H9 (cell line): ENCODE data around the gene SUPT6H. TPM values are rescaled to one million over a fixed set of nuclear protein-coding genes. Genes with fewer than 3 reads are reported as not detected.

Experiments
- DNase-seq: peaks from one replicate; pipeline ENCODE4 v3.0.0-alpha.2; 2017
- H2AFZ ChIP-seq: one replicate; pipeline ENCODE4 v1.6.1; 2013; ENCODE audit warnings: mild to moderate bottlenecking, low read length, control low read depth, moderate library complexity
- H2AK5ac ChIP-seq: 2 replicates; pipeline ENCODE4 v1.6.1; 2013; ENCODE audit warnings: low read length, control low read depth, mixed read lengths; ENCODE audit not compliant: insufficient read length
- H2BK120ac ChIP-seq: one replicate; pipeline ENCODE4 v1.6.1; 2013; ENCODE audit warnings: low read depth, mild to moderate bottlenecking, low read length, control low read depth, inconsistent platforms; ENCODE audit not compliant: poor library complexity, severe bottlenecking
- H2BK12ac ChIP-seq: 2 replicates; pipeline ENCODE4 v1.6.1; 2013; ENCODE audit warnings: low read length, control low read depth, mixed read lengths, low read depth; ENCODE audit not compliant: insufficient read length
- H2BK15ac ChIP-seq: 2 replicates; pipeline ENCODE4 v1.6.1; 2013; ENCODE audit warnings: low read depth, low read length, control low read depth
- H2BK20ac ChIP-seq: one replicate; pipeline ENCODE4 v1.6.1; 2013; ENCODE audit warnings: low read depth, mild to moderate bottlenecking, low read length, control low read depth, inconsistent platforms; ENCODE audit not compliant: poor library complexity, severe bottlenecking
- H2BK5ac ChIP-seq: 2 replicates; pipeline ENCODE4 v1.6.1; 2013; ENCODE audit warnings: low read length, control low read depth, mixed read lengths; ENCODE audit not compliant: insufficient read length
- H3K14ac ChIP-seq: 2 replicates; pipeline ENCODE4 v1.6.1; 2013; ENCODE audit warnings: low read length, control low read depth; ENCODE audit not compliant: insufficient read depth
- H3K18ac ChIP-seq: 2 replicates; pipeline ENCODE4 v1.6.1; 2013; ENCODE audit warnings: low read depth, mild to moderate bottlenecking, mixed read lengths, low read length, control low read depth; ENCODE audit not compliant: insufficient read length
- H3K23ac ChIP-seq: 2 replicates; pipeline ENCODE4 v1.6.1; 2013; ENCODE audit warnings: low read length, control low read depth, mixed read lengths, low read depth; ENCODE audit not compliant: insufficient read length
- H3K23me2 ChIP-seq: 2 replicates; pipeline ENCODE4 v1.6.1; 2013; ENCODE audit warnings: low read depth, mild to moderate bottlenecking, mixed read lengths, low read length, control low read depth; ENCODE audit not compliant: insufficient read length, poor library complexity, severe bottlenecking
- H3K27ac ChIP-seq: 2 replicates; pipeline ENCODE4 v1.5.1; 2013; ENCODE audit warnings: low read length, control low read depth, mixed read lengths, low read depth; ENCODE audit not compliant: insufficient read length
- H3K27me3 ChIP-seq: 2 replicates; pipeline ENCODE4 v1.6.1; 2013; ENCODE audit warnings: low read length, control low read depth, inconsistent platforms; ENCODE audit not compliant: insufficient read depth
- H3K4ac ChIP-seq: 2 replicates; pipeline ENCODE4 v1.6.1; 2013; ENCODE audit warnings: low read depth, mild to moderate bottlenecking, control low read depth, inconsistent platforms, low read length, moderate library complexity
- H3K4me1 ChIP-seq: 2 replicates; pipeline ENCODE4 v1.6.1; 2013; ENCODE audit warnings: low read length, control low read depth, inconsistent platforms; ENCODE audit not compliant: insufficient read depth
- H3K4me2 ChIP-seq: 2 replicates; pipeline ENCODE4 v1.6.1; 2013; ENCODE audit warnings: low read length, control low read depth, mixed read lengths; ENCODE audit not compliant: insufficient read length, insufficient read depth
- H3K56ac ChIP-seq: 2 replicates; pipeline ENCODE4 v1.6.1; 2013; ENCODE audit warnings: low read depth, mild to moderate bottlenecking, mixed read lengths, low read length, control low read depth; ENCODE audit not compliant: insufficient read length
- H3K79me1 ChIP-seq: 2 replicates; pipeline ENCODE4 v1.6.1; 2013; ENCODE audit warnings: low read depth, mild to moderate bottlenecking, moderate library complexity, low read length, control low read depth, inconsistent platforms; ENCODE audit not compliant: insufficient read depth, poor library complexity, severe bottlenecking
- H3K79me2 ChIP-seq: 2 replicates; pipeline ENCODE4 v1.6.1; 2013; ENCODE audit warnings: low read length, control low read depth, inconsistent platforms; ENCODE audit not compliant: insufficient read depth
- H3K9ac ChIP-seq: 2 replicates; pipeline ENCODE4 v1.6.1; 2013; ENCODE audit warnings: low read length, control low read depth, mixed read lengths; ENCODE audit not compliant: insufficient read length; ENCODE audit errors: extremely low read depth
- H3K9me3 ChIP-seq: one replicate; pipeline ENCODE4 v1.6.1; 2013; ENCODE audit warnings: low read depth, low read length, inconsistent platforms; ENCODE audit not compliant: control insufficient read depth
- H3T11ph ChIP-seq: one replicate; pipeline ENCODE4 v1.6.1; 2013; ENCODE audit warnings: mild to moderate bottlenecking, low read length, control low read depth, inconsistent platforms
- H4K20me1 ChIP-seq: one replicate; pipeline ENCODE4 v1.6.1; 2013; ENCODE audit not compliant: control insufficient read depth, insufficient read length, insufficient read depth
- H4K5ac ChIP-seq: 2 replicates; pipeline ENCODE4 v1.6.1; 2013; ENCODE audit warnings: low read depth, mild to moderate bottlenecking, mixed read lengths, low read length, control low read depth; ENCODE audit not compliant: insufficient read length
- H4K8ac ChIP-seq: replicated peaks from 2 replicates; pipeline ENCODE4 v1.6.1; 2013; ENCODE audit warnings: low read length, control low read depth, mixed read lengths, low read depth; ENCODE audit not compliant: insufficient read length
- H4K91ac ChIP-seq: 2 replicates; pipeline ENCODE4 v1.6.1; 2013; ENCODE audit warnings: low read depth, mild to moderate bottlenecking, moderate library complexity, mixed read lengths, low read length, control low read depth; ENCODE audit not compliant: insufficient read length
- H3K27ac Mint-ChIP-seq, 3 experiments: 2 replicates in 2 of 3; 3 replicates in 1 of 3; pipeline ENCODE4 v1.8.0; 2020 to 2021; ENCODE audit warnings: mixed read lengths in 3 of 3, mild to moderate bottlenecking in 1 of 3, moderate library complexity in 1 of 3
- H3K27me3 Mint-ChIP-seq: 2 replicates; pipeline ENCODE4 v1.8.0; 2021; ENCODE audit warnings: low read depth, mild to moderate bottlenecking, moderate library complexity, mixed read lengths
- H3K36me3 Mint-ChIP-seq, 3 experiments: 2 replicates in 2 of 3; 3 replicates in 1 of 3; pipeline ENCODE4 v1.8.0; 2020 to 2021; ENCODE audit warnings: low read depth in 3 of 3, mixed read lengths in 3 of 3; ENCODE audit not compliant: insufficient read depth in 1 of 3
- H3K4me1 Mint-ChIP-seq, 2 experiments: 2 replicates each; pipeline ENCODE4 v1.8.0; 2020; ENCODE audit warnings: mixed read lengths in 2 of 2
- H3K4me3 Mint-ChIP-seq, 2 experiments: 2 replicates in 1 of 2; 3 replicates in 1 of 2; pipeline ENCODE4 v1.8.0; 2020 to 2021; ENCODE audit warnings: mild to moderate bottlenecking in 2 of 2, mixed read lengths in 2 of 2, moderate library complexity in 1 of 2
- H3K9me3 Mint-ChIP-seq, 2 experiments: 2 replicates in 1 of 2; 3 replicates in 1 of 2; pipeline ENCODE4 v1.8.0; 2020; ENCODE audit warnings: mild to moderate bottlenecking in 2 of 2, mixed read lengths in 2 of 2, moderate library complexity in 1 of 2
- WGBS: extraction: QIAGEN DNeasy Blood & Tissue Kit; methylation state at CpG from one replicate; pipeline ENCODE4 v1.1.7; 2013; ENCODE audit warnings: missing lambda C conversion rate, low lambda C conversion rate, mixed read lengths; ENCODE audit not compliant: insufficient read length; ENCODE audit errors: extremely low coverage; 5-methylcytosine and 5-hydroxymethylcytosine counted together
- total RNA-seq: library from RNA; stranded (reverse); gene quantifications from 2 replicates; pipeline ENCODE4 v1.2.1, GENCODE V29; 2021
- TF ChIP-seq, protein P1 (sequence below): fragments of 200-600 bp; sonication (generic); conservative IDR thresholded peaks from 3 replicates; pipeline ENCODE4 v1.8.0; 2021; ENCODE audit warnings: antibody characterized with exemption, mild to moderate bottlenecking

The SUPT6H gene
- total RNA-seq, 1 experiment from 2014 or later = 85.8 TPM

- H4K8ac ChIP-seq = no peak overlapping the region
- no peaks in the 10 kb centered on the region for H3K27me3 ChIP-seq
- H2BK20ac ChIP-seq = no peak overlapping the region
- no peak overlapping the region for H2BK5ac ChIP-seq
- no peak overlapping the region for H3K27ac ChIP-seq
- no peak overlapping the region for H3K4ac ChIP-seq
- DNase-seq = no peak
- Mint-ChIP-seq H3K27me3 (no peaks in the 10 kb centered on the region), H3K4me1 (no peaks in the 10 kb centered on the region), H3K36me3 (peaks cover 23 to 72% (median 67%) of the 10 kb centered on the region in 3 experiments; a peak in 6 of 7 replicates), H3K4me3 (no peak overlapping the region), H3K27ac (no peak overlapping the region), H3K9me3 (no peaks in the 10 kb centered on the region)
- no peaks in the 10 kb centered on the region for H4K20me1 ChIP-seq
- H3K18ac ChIP-seq = no peak overlapping the region
- no peaks in the 10 kb centered on the region for H3K9me3 ChIP-seq
- no peak overlapping the region for H3K14ac ChIP-seq
- TF ChIP-seq, protein P1, sequence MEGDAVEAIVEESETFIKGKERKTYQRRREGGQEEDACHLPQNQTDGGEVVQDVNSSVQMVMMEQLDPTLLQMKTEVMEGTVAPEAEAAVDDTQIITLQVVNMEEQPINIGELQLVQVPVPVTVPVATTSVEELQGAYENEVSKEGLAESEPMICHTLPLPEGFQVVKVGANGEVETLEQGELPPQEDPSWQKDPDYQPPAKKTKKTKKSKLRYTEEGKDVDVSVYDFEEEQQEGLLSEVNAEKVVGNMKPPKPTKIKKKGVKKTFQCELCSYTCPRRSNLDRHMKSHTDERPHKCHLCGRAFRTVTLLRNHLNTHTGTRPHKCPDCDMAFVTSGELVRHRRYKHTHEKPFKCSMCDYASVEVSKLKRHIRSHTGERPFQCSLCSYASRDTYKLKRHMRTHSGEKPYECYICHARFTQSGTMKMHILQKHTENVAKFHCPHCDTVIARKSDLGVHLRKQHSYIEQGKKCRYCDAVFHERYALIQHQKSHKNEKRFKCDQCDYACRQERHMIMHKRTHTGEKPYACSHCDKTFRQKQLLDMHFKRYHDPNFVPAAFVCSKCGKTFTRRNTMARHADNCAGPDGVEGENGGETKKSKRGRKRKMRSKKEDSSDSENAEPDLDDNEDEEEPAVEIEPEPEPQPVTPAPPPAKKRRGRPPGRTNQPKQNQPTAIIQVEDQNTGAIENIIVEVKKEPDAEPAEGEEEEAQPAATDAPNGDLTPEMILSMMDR = no peak
- H2AFZ ChIP-seq = no peak overlapping the region
- no peak overlapping the region for H2BK12ac ChIP-seq
- H4K5ac ChIP-seq = no peak overlapping the region
- H3K23me2 ChIP-seq = no peaks in the 10 kb centered on the region
- H2AK5ac ChIP-seq = no peak overlapping the region
- H3K4me2 ChIP-seq = no peak overlapping the region
- H3K79me2 ChIP-seq = peaks cover 3% of the 10 kb centered on the region; the same call in 1 of the 2 replicates
- H3K4me1 ChIP-seq = no peaks in the 10 kb centered on the region
- no peak overlapping the region for H3K9ac ChIP-seq
- H3K56ac ChIP-seq = no peak overlapping the region
- H4K91ac ChIP-seq = no peak overlapping the region
- peaks cover 7% of the 10 kb centered on the region for H3K79me1 ChIP-seq
- H2BK120ac ChIP-seq = no peak overlapping the region
- H3K23ac ChIP-seq = no peak overlapping the region
- no peak overlapping the region for H2BK15ac ChIP-seq
- no peak overlapping the region for H3T11ph ChIP-seq
- no CpG with 5 or more reads among the region's 1 CpG for WGBS
Observed at GRCh38 chr17:28669918-28670317, 7.9 kb downstream of the SUPT6H start.
